Hepatocyte (in vitro differentiated cells): ENCODE measurements around the gene MFAP2.

ENCODE experiments used
- CTCF ChIP-seq: fragments of 200-600 bp; sonication (generic); IDR thresholded peaks from 2 replicates; pipeline ENCODE4 v1.5.1; 2016; ENCODE audit warnings: antibody characterized with exemption, mild to moderate bottlenecking; ENCODE audit not compliant: poor library complexity
- EZH2 ChIP-seq: fragments of 200-600 bp; sonication (generic); IDR thresholded peaks from 2 replicates; pipeline ENCODE4 v1.6.1; 2016; ENCODE audit warnings: antibody characterized with exemption, mild to moderate bottlenecking, borderline replicate concordance

- TF ChIP-seq CTCF (no peak), EZH2 (no peak)
Measured at GRCh38 chr1:17012775-17013490, 32.5 kb upstream of the MFAP2 start.
